H1 (cell line): ENCODE results near the gene SLC39A9.

Experiments used
- NRF1 ChIP-seq: IDR thresholded peaks from 2 replicates; pipeline ENCODE4 v1.6.1; 2011; ENCODE audit warnings: mild to moderate bottlenecking, low read depth, low read length, improper control_type of control experiment
- SIX5 ChIP-seq: IDR thresholded peaks from 2 replicates; pipeline ENCODE4 v1.6.1; 2011; ENCODE audit warnings: mild to moderate bottlenecking, low read depth, low read length
- TF ChIP-seq, protein P1 (sequence below): IDR thresholded peaks from 2 replicates; pipeline ENCODE4 v1.6.1; 2012; ENCODE audit warnings: inconsistent platforms
- TF ChIP-seq, protein P2 (sequence below), 3 experiments: IDR thresholded peaks; 1 replicate in 2 of 3; 2 replicates in 1 of 3; pipeline versions ENCODE4 v1.5.1 to v1.6.1; 2011; ENCODE audit warnings: low read length in 3 of 3, mild to moderate bottlenecking in 3 of 3, inconsistent platforms in 2 of 3, low read depth in 1 of 3, moderate library complexity in 1 of 3; ENCODE audit not compliant: insufficient read depth in 1 of 3; ENCODE audit errors: control extremely low read depth in 1 of 3

DNA sequence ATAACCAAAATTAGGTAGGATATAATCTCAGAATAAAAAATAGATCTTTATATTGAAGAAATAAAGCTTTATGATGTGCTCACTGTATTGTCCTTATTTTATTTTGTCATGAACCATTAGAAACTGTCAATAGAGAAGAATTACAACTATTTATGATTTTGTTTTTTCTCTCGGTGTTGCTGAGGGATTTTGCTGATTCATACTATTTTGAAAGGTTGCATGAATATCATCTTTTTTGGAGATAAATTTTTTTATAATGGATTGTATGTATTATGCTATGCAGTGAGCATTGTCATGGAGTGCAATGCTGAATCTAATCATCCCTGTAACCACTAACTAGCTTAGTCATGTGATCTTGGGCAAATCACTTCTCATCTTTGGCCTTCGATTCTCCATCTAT, 15.0 kb downstream of the SLC39A9 start:
- TF ChIP-seq SIX5 (no peak), NRF1 (no peak)
- TF ChIP-seq, protein P1, sequence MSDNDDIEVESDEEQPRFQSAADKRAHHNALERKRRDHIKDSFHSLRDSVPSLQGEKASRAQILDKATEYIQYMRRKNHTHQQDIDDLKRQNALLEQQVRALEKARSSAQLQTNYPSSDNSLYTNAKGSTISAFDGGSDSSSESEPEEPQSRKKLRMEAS: no peak
- TF ChIP-seq, protein P2, sequence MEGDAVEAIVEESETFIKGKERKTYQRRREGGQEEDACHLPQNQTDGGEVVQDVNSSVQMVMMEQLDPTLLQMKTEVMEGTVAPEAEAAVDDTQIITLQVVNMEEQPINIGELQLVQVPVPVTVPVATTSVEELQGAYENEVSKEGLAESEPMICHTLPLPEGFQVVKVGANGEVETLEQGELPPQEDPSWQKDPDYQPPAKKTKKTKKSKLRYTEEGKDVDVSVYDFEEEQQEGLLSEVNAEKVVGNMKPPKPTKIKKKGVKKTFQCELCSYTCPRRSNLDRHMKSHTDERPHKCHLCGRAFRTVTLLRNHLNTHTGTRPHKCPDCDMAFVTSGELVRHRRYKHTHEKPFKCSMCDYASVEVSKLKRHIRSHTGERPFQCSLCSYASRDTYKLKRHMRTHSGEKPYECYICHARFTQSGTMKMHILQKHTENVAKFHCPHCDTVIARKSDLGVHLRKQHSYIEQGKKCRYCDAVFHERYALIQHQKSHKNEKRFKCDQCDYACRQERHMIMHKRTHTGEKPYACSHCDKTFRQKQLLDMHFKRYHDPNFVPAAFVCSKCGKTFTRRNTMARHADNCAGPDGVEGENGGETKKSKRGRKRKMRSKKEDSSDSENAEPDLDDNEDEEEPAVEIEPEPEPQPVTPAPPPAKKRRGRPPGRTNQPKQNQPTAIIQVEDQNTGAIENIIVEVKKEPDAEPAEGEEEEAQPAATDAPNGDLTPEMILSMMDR (IDR thresholded peaks at IDR 0.05; ENCODE audit: control extremely low read depth in 1 of 3, insufficient read depth in 1 of 3, low read depth in 1 of 3, low read length in 3 of 3): no peak
